ENCODE results near the gene RCHY1.
A peak's percentile ranks its signal among the peaks of the same experiment; 100 is the strongest.
"Not testable (repeated sequence)": the region's sequence is repeated elsewhere in the genome, so short reads cannot be mapped to it uniquely, and the experiment has no call there.

The RCHY1 gene

DNA sequence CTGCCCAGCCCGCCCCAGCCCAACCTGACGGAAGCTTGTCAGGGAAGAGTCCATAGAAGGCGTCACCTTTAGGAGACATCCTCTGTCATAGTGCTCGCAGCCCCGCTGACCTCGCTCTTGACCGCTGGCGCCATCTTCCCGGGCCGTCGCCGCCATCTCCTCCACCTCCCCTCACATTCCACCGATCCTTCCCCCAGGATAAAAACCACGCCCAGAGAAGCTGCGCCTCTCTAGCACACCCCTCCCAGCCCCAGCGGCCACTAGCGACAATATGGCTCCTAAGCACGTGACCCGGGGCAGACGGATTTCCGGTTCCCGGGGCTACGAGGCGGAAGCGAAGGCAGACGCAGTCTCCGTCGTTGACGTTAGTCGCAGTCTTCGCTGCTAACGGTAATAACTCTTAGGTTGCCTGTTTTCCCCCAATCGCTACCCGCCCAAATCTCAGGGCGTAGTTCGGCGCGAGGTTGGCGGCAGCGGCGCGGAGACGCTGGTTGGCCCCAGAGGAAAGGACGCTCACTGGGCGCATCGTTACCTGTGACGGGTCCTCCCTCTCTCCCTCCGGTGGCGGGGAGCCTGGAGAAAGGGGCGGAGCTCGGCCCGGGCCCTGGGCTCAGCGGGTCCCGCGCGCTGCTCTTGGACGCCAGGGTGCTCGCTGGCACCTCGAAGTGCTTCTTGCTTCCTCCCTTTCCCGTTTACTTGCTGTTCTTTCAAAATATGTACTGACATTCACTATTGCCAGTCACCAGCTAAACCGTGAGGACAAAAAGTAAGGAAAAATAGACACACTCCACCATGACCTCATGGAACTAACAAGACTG lies at the start of gene RCHY1, which contains the start of gene THAP6:
Gene RCHY1, minus strand, starts transcription at position 273 of the 818 bp plus-strand sequence. Its CDS starts 117 bp downstream, at position 156.
Gene THAP6, plus strand, starts transcription at position 343 of the 818 bp plus-strand sequence. CDS start 980 bp downstream, outside the sequence.
- peak; percentile 98 for DNase-seq

DNA sequence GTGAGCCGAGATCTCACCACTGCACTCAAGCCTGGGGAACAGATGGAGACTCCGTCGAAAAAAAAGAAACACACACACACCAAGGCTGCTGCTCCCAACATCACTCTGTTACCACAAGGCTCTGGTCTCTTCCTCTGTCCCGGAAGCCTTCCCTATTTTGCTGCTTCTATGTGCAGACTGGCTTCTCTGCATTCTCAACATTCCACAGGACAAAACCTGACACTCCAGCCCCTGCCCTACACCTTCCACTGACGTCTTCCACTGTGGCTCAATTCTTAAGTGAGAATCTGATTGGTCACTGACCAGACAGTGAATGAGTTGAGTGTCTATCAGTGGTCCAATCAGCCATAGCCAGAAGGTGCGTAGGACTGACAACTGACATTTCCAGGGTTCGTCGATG lies 47.6 kb upstream of the RCHY1 start:
- DNase-seq: no peak

DNA sequence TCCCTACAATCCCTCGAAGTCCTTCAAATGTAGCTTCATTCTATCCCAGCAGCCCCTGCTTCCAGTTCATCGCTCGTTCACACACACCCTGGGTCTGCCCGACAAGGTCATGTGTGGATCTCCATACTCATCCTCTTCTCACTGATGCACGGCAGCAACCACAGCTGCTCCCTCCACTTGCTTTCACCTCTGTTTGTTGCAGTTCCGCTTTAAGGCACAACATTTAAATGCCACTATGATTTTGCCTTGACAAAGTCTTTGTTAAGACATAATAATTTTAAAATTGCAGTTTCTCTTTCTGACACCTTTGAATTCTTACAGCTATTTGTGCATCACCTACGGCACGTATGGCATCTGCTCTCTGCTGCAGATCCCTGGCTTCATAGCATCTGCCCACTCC lies 43.5 kb upstream of the RCHY1 start:
- no peak for DNase-seq

DNA sequence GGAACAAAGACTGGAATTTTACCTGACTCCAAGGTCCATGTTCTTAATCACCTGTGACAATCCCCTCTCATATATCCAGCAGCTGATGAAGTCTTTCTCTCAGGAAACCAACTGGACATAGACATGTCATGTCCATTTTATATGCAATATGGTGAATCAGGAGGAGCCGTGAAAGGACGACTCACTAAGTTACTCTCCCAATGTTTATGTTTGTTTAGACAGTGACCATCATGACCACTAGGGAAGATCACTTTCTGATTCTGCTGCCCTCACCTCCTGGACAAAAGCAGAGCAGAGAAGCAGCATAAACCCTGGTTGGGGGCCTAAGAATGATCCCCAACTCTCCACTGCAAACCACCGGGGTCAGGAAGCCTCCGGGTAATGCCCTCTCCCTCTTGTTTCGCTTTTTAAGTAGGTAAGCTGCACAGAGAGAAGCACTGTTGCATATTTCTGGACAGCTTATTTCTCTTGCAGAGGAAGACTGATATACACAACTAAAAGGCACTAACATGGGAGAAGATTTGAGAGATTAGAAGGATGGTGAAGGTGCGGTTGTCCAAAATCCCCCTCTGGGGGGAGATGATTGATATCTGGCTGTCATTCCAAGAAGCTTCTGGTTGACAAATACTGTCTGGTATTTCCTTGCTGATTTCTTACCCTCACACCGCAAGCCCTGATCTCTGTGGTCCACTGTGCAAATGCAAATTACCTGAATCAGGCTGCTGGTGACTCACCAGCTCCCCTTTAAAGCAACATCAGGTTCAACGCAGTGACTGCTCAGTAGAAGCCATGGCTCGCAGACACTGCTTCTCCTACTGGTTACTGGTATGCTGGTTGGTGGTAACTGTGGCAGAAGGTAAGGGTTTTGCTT lies 41.3 kb upstream of the RCHY1 start, which contains the start of gene ODAPH:
Gene ODAPH, plus strand, starts transcription at position 773 of the 871 bp plus-strand sequence. Its CDS starts 17 bp downstream, at position 790.
- DNase-seq: no peak

DNA sequence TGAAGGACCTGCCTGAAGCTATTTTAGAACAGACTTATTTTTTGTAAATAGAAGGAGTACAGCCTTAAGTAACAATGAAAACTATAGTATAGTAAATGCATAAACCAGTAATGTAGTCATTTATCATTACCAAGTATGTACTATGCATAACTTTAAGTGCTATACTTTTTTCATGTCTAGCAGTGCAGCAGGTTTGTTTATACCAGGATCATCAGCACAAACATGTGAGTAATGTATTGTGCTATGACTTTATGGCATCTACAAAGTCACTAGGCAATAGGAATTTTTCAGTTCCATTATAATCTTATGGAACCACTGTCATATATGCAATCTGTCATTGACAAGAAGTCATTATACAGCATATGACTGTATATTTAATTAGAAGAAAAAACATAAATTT lies 38.2 kb upstream of the RCHY1 start:
- no peak for DNase-seq

DNA sequence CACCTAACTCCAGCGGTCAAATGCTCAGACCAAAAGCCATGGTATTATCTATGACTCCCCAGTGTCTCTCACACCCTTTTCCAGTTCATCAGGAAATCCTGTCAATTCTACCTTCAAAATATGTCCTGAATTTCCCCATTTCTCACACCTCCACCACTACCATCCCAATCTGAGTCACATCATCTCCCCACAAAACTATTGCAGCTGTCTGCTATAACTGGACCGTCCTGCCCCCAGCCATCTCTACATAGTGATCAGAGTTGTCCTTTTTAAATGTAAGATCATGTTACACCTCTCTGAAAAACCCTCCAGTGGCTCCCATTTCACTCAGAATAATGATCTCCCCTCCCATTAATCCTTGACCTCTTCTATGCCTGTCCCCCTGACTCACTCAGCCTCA lies 34.8 kb upstream of the RCHY1 start:
- DNase-seq: no peak

DNA sequence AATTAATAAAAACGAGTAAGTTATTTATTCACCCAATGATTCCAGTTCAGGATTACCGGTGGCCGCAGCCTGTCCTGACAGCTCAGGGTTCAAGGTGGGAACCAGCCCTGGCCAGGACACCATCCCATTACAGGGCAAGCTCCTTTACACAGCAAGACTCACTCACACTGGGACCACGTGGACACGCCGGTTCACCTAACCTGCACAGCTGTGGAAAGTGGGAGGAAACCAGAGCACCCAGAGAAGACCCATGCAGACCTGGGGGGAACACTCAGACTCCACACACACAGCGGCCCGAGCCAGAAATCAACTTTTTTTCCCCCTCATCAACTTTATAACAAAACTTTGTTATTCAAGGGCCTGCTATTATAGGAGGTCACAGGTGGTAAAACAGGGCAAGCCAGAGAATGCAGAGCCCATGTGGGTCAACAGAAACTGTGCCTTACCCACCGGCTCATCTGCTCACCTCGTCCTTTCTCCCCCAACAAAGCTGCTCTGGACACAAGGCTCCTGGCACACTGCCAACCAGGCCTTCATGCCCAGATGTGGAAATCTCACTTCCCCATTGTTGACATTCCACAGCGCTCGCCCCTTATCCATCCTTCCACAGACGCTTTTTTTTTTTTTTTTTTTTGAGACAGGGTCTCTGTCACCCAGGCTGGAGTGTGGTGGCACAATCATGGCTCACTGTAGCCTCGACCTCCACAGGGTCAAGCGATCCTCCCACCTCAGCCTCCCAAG lies 33.6 kb upstream of the RCHY1 start:
- peak; percentile 33 for DNase-seq

DNA sequence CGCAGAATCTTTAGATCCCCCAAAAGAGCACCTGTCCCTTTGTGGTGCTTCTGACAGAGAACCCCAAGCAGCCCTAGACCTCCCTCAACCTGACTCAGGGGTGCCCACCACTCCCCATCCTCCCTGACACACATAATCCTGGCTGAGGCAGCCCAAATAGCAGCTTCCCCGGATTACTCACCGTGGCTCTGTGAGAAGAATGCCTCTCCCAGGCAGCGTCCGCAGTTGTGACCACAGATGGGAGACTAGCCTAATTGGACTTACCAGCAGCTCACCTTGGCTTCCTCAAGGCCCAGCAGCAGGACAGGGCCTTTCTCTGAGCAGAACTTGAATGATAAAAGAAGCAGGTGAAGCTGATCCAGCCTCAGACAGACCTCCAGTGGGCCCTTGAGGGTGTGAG lies 31.3 kb upstream of the RCHY1 start:
- DNase-seq: no peak

DNA sequence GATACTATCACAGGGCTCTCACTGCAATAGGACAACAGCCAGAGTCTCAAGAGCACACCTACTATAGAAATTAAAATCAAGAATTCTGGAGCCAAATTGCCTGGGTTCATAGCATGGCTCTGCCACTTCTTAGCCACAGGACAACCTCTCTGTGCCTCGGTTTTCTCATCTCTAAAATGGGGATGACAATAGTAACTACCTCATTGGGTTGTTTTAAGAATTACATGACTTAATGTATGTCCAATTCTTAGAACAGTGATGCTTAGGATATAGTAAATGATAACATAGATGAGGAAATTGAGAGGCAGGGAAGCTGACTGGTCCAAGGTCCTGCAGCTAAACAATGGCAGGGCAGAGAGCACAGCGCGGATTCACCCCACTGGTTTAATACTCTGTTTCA lies 30.7 kb upstream of the RCHY1 start:
- no peak for DNase-seq

DNA sequence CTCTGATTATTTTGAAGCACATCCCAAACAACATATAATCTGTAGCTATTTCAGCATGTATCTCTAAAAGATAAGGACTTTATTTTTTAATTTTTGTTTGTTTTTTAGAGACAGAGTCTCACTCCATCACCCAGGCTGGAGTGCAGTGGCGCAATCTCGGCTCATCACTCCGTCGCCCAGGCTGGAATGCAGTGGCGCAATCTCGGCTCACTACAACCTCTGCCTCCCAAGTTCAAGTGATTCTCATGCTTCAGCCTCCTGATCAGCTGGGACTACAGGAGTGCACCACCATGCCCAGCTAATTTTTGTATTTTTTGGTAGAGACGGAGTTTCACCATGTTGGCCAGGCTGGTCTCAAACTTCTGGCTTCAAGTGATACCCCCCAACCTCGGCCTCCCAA lies 30.0 kb upstream of the RCHY1 start:
- DNase-seq: not testable (repeated sequence)

DNA sequence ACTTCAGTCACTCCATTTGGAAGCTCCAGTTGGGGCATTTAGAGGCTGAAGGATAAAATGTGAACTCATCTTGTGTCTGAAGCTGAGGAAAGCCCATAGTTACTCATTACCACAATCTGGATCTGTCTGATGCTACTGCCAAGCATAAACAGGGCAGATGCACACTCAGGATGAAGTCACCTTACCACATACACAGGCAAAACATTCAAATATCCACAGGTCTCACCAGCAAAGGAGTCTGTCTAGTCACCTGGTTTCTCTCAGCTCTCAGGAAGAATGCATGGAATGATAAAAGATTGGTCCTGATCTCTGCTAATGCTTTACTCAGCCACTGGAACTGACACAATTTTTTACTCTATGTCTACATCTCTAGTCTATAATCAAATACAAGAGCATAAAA lies 28.6 kb upstream of the RCHY1 start:
- no peak for DNase-seq

DNA sequence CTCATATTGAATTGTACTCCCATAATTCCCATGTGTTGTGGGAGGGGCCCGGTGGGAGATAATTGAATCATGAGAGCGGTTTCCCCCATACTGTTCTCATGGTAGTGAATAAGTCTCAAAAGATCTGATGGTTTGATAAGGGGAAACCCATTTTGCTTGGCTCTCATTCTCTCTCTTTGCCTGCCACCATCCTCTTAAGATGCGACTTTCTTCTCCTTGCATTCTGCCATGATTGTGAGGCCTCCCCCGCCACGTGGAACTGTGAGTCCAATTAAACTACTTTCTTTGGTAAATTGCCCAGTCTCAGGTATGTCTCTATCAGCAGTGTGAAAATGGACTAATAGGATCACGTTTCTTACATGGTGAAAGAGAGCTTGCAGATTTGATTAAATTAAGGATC lies 23.1 kb upstream of the RCHY1 start:
- not testable (repeated sequence) for DNase-seq

DNA sequence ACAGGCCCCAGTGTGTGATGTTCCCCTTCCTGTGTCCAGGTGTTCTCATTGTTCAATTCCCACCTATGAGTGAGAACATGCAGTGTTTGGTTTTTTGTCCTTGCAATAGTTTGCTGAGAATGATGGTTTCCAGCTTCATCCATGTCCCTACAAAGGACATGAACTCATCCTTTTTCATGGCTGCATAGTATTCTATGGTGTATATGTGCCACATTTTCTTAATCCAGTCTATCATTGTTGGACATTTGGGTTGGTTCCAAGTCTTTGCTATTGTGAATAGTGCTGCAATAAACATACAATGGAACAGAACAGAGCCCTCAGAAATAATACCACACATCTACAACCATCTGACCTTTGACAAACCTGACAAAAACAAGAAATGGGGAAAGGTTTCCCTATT lies 19.7 kb upstream of the RCHY1 start:
- DNase-seq: not testable (repeated sequence)

DNA sequence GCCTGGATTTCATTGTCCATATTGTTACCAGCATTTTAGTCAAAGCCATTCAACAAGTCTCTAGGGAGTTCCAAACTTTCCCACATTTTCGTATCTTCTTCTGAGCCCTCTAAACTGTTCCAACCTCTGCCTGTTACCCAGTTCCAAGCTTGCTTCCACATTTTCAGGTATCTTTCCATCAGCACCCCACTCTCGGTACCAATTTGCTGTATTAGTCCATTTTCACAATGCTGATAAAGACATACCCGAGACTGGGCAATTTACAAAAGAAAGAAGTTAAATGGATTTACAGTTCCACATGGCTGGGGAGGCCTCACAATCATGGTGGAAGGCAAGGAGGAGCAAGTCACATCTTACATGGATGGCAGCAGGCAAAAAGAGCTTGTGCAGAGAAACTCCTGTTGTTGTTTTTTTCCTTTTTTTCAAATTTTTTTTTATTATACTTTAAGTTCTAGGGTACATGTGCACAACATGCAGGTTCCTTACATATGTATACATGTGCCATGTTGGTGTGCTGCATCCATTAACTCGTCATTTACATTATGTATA lies 19.2 kb upstream of the RCHY1 start:
- not testable (repeated sequence) for DNase-seq

DNA sequence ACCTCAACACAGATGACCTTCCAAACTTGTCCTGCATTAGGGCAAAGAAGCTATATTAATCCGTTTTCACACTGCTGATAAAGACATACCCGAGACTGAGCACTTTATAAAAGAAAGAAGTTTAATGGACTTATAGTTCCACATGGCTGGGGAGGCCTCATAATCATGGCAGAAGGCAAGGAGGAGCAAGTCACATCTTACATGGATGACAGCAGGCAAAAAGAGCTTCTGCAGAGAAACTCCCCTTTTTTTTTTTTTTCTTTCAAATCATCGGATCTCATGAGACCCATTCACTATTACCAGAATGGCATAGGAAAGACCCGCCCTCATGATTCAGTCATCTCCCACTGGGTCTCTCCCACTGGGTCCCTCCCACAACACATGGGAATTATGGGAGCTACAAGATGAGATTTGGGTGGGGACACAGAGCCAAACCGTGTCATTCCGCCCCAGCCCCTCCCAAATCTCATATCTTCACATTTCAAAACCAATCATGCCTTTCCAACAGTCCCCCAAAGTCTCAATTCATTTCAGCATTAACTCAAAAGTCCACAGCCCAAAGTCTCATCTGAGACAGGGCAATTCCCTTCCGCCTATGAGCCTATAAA lies 17.4 kb upstream of the RCHY1 start:
- not testable (repeated sequence) for DNase-seq

DNA sequence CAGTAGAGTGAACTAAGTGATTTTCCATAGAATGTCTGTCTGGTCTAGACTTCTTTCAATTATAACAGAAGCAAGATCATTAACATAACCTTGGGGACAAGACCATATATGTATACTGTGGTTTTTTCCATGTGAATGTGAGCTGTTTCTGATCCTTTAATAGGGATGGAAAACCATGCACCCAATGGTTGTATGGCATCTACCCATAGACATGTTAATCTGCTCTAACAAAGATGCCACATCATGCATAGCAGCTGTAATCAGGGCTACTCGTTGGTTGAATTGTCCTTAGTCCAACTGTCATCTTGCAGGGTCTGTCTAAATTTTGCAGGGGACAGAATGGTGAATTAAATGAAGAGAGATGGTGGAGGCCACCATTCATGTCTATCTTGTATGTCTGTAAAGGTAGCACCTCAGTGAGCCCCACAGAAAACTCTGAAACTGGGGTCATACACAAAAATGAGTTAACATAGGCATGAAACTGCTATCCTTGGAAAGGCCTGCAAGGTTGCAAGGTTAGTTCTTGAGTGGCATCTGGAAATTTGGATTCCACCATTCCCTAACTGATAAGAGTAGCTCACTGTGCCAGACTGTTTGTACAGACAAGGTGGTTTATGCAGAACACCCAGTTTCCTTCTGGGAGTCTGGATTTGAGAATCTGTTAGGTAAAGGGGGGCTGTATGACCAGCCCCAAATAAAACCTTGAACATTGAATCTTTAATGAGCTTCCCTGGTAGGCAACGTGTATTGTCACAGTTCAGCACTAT lies 16.5 kb upstream of the RCHY1 start:
- no peak for DNase-seq

DNA sequence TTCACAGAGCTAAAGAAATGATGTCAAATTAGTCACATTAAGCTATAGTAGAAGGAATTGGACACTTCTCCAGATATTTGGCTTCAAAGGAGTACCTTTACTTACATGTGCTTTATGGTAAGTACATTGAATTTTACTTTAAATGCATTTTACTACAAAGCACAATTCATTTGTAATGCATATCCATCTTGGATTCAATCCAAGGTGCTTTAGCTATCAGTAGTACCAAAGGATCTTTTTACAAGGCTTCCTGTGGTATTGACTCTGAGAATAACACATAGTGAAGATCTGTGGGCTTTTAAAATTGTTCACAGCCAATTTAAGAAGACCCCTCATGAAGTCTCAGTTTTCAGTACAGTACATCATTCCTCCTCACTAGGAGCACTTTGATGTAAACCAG lies 13.3 kb upstream of the RCHY1 start:
- no peak for DNase-seq

DNA sequence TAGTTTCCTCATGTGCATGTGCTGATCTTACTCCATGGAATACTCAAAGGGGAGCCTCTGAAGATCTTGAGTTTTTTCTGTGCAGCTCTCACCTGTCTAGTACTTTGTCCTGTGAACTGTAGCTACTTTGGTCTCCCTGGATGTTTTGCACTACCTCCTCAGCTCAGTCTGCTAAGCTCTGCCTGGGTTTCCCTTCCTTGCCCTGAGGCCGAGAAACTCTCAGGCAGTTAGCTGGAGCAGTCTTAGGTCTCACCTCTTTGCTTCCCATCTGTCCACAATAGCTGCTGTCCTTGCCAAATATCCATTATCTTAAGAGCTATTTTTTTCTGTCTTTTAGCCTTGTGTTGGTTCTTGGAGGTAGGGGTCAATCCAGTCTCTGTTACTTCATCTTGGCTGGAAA lies 11.7 kb upstream of the RCHY1 start:
- no peak for DNase-seq

DNA sequence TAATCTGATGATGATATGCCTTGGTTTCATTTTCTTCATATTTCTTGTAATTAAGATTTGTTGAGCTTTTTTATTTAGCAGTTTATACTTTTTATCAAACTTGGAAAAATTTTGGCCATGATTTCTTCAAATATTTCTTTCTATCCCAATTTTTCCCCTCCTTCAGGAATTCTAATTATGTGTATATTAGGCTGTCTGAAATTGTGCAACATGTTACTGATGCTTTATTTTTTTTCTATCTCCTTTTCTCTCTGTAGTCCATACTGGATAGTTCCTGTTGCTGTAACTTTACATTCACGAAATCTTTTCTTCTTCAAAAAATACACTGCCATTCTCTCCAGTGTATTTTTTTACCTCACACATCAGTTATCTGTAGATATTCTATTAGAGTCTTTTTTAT lies 10.9 kb upstream of the RCHY1 start:
- DNase-seq: no peak

DNA sequence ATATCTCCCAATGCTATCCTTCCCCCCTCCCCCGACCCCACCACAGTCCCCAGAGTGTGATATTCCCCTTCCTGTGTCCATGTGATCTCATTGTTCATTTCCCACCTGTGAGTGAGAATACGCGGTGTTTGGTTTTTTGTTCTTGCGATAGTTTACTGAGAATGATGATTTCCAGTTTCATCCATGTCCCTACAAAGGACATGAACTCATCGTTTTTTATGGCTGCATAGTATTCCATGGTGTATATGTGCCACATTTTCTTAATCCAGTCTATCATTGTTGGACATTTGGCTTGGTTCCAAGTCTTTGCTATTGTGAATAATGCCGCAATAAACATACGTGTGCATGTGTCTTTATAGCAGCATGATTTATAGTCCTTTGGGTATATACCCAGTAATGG lies 5.2 kb upstream of the RCHY1 start:
- not testable (repeated sequence) for DNase-seq

DNA sequence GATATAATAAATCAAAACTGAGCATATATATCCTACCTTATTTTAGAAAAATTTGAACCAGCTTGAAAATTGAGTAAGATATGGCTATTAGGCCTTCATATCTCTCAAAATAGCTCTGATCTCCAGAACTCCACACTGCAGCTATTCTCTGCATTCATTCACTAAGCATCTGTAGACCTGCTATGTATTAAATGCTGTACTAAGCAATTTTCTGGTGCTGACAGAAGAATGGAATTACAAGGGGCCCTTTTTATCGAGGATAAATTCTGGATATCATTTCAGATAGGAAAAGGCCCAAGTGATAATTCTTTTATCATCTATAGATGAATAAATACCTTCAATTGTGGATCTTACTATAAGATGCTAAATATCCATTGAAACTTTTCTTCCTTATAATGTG lies 1.9 kb upstream of the RCHY1 start:
- no peak for DNase-seq
